ENCODE measurements around the gene EEF1B2. TPM values are rescaled to one million over a fixed set of nuclear protein-coding genes. Genes with fewer than 3 reads are reported as not detected.
A peak's percentile ranks its signal among the peaks of the same experiment; 100 is the strongest.
"Not testable (repeated sequence)": the region's sequence is repeated elsewhere in the genome, so short reads cannot be mapped to it uniquely, and the experiment has no call there.

Gene EEF1B2
- total and polyA plus RNA-seq, 2 experiments from 2014 or later: 305 to 455 TPM

DNA sequence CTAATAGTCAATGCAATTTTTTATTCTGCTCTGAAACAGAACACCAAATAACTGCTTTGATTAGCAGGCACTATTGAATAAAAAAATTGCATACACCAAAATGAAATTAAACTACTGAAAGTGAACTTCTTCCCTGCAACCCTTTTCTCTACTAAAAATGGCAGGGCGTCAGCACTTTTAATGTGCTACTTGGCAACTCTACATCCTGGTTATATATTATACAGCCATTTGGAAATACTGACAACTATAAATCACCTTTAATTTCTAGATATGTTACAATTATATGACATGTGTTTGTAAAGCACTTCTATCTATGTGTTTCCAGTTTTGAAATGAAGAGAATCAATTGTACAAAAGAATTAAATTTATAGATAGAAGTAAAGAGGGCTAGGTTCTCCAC is 10.4 kb upstream of the EEF1B2 start:
- H3K9me2 ChIP-seq (replicated peaks; ENCODE audit: insufficient read depth): no peaks in the 10 kb centered on the region
- TF ChIP-seq EZH2phosphoT487 (IDR thresholded peaks at IDR 0.05; ENCODE audit: low read depth, severe bottlenecking, unreplicated experiment) (no peak), EZH2 (IDR thresholded peaks at IDR 0.05; ENCODE audit: borderline replicate concordance) (no peak)
- TF ChIP-seq, protein P1, sequence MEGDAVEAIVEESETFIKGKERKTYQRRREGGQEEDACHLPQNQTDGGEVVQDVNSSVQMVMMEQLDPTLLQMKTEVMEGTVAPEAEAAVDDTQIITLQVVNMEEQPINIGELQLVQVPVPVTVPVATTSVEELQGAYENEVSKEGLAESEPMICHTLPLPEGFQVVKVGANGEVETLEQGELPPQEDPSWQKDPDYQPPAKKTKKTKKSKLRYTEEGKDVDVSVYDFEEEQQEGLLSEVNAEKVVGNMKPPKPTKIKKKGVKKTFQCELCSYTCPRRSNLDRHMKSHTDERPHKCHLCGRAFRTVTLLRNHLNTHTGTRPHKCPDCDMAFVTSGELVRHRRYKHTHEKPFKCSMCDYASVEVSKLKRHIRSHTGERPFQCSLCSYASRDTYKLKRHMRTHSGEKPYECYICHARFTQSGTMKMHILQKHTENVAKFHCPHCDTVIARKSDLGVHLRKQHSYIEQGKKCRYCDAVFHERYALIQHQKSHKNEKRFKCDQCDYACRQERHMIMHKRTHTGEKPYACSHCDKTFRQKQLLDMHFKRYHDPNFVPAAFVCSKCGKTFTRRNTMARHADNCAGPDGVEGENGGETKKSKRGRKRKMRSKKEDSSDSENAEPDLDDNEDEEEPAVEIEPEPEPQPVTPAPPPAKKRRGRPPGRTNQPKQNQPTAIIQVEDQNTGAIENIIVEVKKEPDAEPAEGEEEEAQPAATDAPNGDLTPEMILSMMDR (IDR thresholded peaks at IDR 0.05; ENCODE audit: poor library complexity): no peak
- H3K79me2 ChIP-seq: peaks cover 36% of the 10 kb centered on the region
- peaks cover 3% of the 10 kb centered on the region for H3K4me1 ChIP-seq (ENCODE audit: insufficient read depth)
- DNase-seq (ENCODE audit: low spot score): no peak
- H2AFZ ChIP-seq: no peak overlapping the region
- no peak overlapping the region for H3K27ac ChIP-seq
- H3K4me2 ChIP-seq: no peak overlapping the region
- H3K27me3 ChIP-seq: no peaks in the 10 kb centered on the region
- no peaks in the 10 kb centered on the region for H3K36me3 ChIP-seq (replicated peaks; ENCODE audit: insufficient read depth, low read depth)
- no peak overlapping the region for H3K4me3 ChIP-seq
- H4K20me1 ChIP-seq (ENCODE audit: insufficient read depth, poor library complexity, severe bottlenecking): peaks cover 17% of the 10 kb centered on the region
- 100% methylated on average over 1 of the region's 1 CpG for WGBS (ENCODE audit: low lambda C conversion rate, missing lambda C conversion rate)
- H3K9me3 ChIP-seq (ENCODE audit: low read depth): no peaks in the 10 kb centered on the region

DNA sequence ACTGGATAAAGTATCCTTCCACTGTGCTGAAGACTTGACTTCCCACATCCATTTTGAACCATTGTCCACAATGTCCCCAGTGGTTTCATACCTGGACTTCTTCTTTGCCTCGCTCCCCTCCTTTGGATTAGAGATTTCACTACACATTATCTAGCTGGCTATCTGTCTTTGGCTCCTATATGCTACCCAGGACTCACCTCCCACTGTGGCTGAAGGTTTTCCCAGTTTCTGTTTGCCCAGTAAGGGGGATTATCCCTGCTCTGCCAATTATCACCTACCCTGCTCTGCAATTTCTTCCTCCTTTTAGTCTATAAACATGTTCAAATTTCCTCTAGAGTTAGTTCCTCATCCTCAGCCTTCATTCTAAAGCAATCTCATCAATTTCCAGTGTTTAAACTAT is 9.5 kb upstream of the EEF1B2 start:
- H3K4me3 ChIP-seq: no peak overlapping the region
- H3K36me3 ChIP-seq (replicated peaks; ENCODE audit: insufficient read depth, low read depth): no peaks in the 10 kb centered on the region
- H3K79me2 ChIP-seq: peaks cover 44% of the 10 kb centered on the region
- no peak overlapping the region for H3K4me2 ChIP-seq
- 95% methylated on average over 1 of the region's 1 CpG for WGBS (ENCODE audit: low lambda C conversion rate, missing lambda C conversion rate)
- no peaks in the 10 kb centered on the region for H3K9me2 ChIP-seq (replicated peaks; ENCODE audit: insufficient read depth)
- H3K4me1 ChIP-seq (ENCODE audit: insufficient read depth): peaks cover 3% of the 10 kb centered on the region
- H3K27me3 ChIP-seq: no peaks in the 10 kb centered on the region
- no peak for TF ChIP-seq EZH2phosphoT487 (IDR thresholded peaks at IDR 0.05; ENCODE audit: low read depth, severe bottlenecking, unreplicated experiment)
- TF ChIP-seq EZH2 (IDR thresholded peaks at IDR 0.05; ENCODE audit: borderline replicate concordance): no peak
- TF ChIP-seq, protein P1 (IDR thresholded peaks at IDR 0.05; ENCODE audit: poor library complexity): no peak
- no peak overlapping the region for H2AFZ ChIP-seq
- no peak overlapping the region for H3K27ac ChIP-seq
- no peaks in the 10 kb centered on the region for H3K9me3 ChIP-seq (ENCODE audit: low read depth)
- peaks cover 25% of the 10 kb centered on the region for H4K20me1 ChIP-seq (ENCODE audit: insufficient read depth, poor library complexity, severe bottlenecking)
- no peak for DNase-seq (ENCODE audit: low spot score)

DNA sequence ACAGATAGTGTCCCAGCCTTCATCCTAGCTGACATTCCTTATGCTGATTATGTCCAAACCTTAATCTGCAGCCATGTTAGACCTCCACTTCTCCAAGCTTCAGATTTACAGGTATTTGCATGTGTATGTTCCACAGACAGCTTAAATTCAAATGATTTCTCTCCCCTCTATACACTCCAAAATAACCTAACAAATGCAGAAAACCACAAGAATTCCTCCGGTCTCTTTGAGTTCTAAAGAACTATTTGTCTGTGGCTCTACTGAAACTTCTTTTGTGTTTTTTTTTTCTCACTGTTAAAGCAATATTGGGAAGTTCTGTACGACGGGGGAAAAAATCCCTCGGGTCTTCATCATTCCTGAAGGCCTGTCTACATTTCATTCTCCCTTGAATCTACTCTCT is 9.1 kb upstream of the EEF1B2 start:
- Histone ChIP-seq H3K36me3 (replicated peaks; ENCODE audit: insufficient read depth, low read depth) (no peaks in the 10 kb centered on the region), H3K9me3 (ENCODE audit: low read depth) (no peaks in the 10 kb centered on the region), H3K4me1 (ENCODE audit: insufficient read depth) (peaks cover 3% of the 10 kb centered on the region), H3K27ac (no peak overlapping the region), H3K4me2 (no peak overlapping the region), H3K9me2 (replicated peaks; ENCODE audit: insufficient read depth) (no peaks in the 10 kb centered on the region), H3K27me3 (no peaks in the 10 kb centered on the region), H3K4me3 (no peak overlapping the region), H2AFZ (no peak overlapping the region), H4K20me1 (ENCODE audit: insufficient read depth, poor library complexity, severe bottlenecking) (peaks cover 26% of the 10 kb centered on the region), H3K79me2 (peaks cover 49% of the 10 kb centered on the region)
- no peak for DNase-seq (ENCODE audit: low spot score)
- WGBS (ENCODE audit: low lambda C conversion rate, missing lambda C conversion rate): 81% methylated on average over 4 of the region's 4 CpGs
- TF ChIP-seq EZH2phosphoT487 (IDR thresholded peaks at IDR 0.05; ENCODE audit: low read depth, severe bottlenecking, unreplicated experiment) (no peak), EZH2 (IDR thresholded peaks at IDR 0.05; ENCODE audit: borderline replicate concordance) (no peak)
- TF ChIP-seq, protein P1 (IDR thresholded peaks at IDR 0.05; ENCODE audit: poor library complexity): no peak

DNA sequence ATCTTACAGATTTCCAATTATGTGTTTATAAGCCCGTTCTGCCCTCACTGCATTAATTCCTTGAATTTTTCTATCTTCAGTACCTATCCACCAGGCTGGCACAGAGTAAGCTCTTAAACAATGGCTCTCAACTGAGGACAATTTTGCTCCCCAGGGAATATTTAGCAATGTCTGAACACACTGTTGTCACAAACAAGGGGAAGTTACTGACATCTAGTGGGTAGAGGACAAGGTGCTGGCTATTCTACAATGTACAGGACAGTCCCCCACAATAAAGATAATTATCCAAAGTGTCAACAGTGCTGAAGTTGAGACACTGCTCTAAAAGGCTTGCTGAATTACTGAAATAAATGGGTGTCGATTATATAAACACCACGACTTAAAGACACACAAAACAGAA is 5.5 kb upstream of the EEF1B2 start:
- 77% methylated on average over 3 of the region's 3 CpGs for WGBS (ENCODE audit: low lambda C conversion rate, missing lambda C conversion rate)
- H3K9me3 ChIP-seq (ENCODE audit: low read depth): no peaks in the 10 kb centered on the region
- H3K27me3 ChIP-seq: no peaks in the 10 kb centered on the region
- no peaks in the 10 kb centered on the region for H3K9me2 ChIP-seq (replicated peaks; ENCODE audit: insufficient read depth)
- no peaks in the 10 kb centered on the region for H3K36me3 ChIP-seq (replicated peaks; ENCODE audit: insufficient read depth, low read depth)
- H2AFZ ChIP-seq: no peak overlapping the region
- no peak overlapping the region for H3K27ac ChIP-seq
- peaks cover 30% of the 10 kb centered on the region for H4K20me1 ChIP-seq (ENCODE audit: insufficient read depth, poor library complexity, severe bottlenecking)
- H3K4me3 ChIP-seq: no peak overlapping the region
- DNase-seq (ENCODE audit: low spot score): peak; percentile 35
- TF ChIP-seq EZH2 (IDR thresholded peaks at IDR 0.05; ENCODE audit: borderline replicate concordance) (no peak), EZH2phosphoT487 (IDR thresholded peaks at IDR 0.05; ENCODE audit: low read depth, severe bottlenecking, unreplicated experiment) (no peak)
- TF ChIP-seq, protein P1 (IDR thresholded peaks at IDR 0.05; ENCODE audit: poor library complexity): peak; percentile 25
- H3K79me2 ChIP-seq: peaks cover 79% of the 10 kb centered on the region
- H3K4me1 ChIP-seq (ENCODE audit: insufficient read depth): peaks cover 8% of the 10 kb centered on the region
- H3K4me2 ChIP-seq: no peak overlapping the region

DNA sequence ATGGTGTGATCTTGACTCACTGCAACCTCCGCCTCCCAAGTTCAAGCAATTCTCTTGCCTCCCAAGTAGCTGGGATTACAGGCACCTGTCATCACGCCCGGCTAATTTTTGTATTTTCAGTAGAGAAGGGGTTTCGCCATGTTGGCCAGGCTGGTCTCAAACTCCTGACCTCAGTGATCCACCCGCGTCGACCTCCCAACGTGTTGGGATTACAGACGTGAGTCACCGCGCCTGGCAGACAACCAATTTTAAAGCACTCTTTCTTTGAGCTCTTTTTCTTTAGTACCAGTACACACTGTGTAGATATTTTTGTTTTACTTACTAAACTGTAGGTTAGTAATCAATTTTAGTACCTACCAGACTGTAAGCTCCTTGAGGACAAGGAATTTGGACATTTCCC is 2.7 kb upstream of the EEF1B2 start:
- not testable (repeated sequence) for H3K4me3 ChIP-seq; H3K9me2 ChIP-seq (replicated peaks; ENCODE audit: insufficient read depth); H3K27me3 ChIP-seq; DNase-seq (ENCODE audit: low spot score); H2AFZ ChIP-seq; H3K27ac ChIP-seq; H3K9me3 ChIP-seq (ENCODE audit: low read depth); H3K36me3 ChIP-seq (replicated peaks; ENCODE audit: insufficient read depth, low read depth)
- WGBS (ENCODE audit: low lambda C conversion rate, missing lambda C conversion rate): 97% methylated on average over 11 of the region's 11 CpGs
- Histone ChIP-seq H3K4me2 (peak overlapping the region; percentile 90), H3K79me2 (peaks cover 89% of the 10 kb centered on the region), H3K4me1 (ENCODE audit: insufficient read depth) (peaks cover 13% of the 10 kb centered on the region), H4K20me1 (ENCODE audit: insufficient read depth, poor library complexity, severe bottlenecking) (peaks cover 30% of the 10 kb centered on the region)

All from hepatocyte (in vitro differentiated cells).